GM23338 (cell line): ENCODE measurements around the gene GLI3. TPM values are rescaled to one million over a fixed set of nuclear protein-coding genes. Genes with fewer than 3 reads are reported as not detected.

Source experiments
- ATAC-seq: fragments of 200-7000 bp; cut with Tn5 transposase; 3 replicates; pipeline ENCODE4 v1.9.1; 2020
- DNase-seq: peaks from one replicate; pipeline ENCODE4 v3.0.0-alpha.2; 2015; ENCODE audit warnings: low spot score
- H2AFZ ChIP-seq: fragments of 200-600 bp; sonication (generic); 2 replicates; pipeline ENCODE4 v1.8.0; 2016; ENCODE audit warnings: antibody characterized with exemption, mild to moderate bottlenecking, moderate library complexity
- H3F3A ChIP-seq: fragments of 200-600 bp; sonication (generic); replicated peaks from 2 replicates; pipeline ENCODE4 v1.8.0; 2017; ENCODE audit warnings: antibody characterized with exemption, mixed run types, low read depth
- H3K27ac ChIP-seq: fragments of 200-600 bp; sonication (generic); 2 replicates; pipeline ENCODE4 v1.6.1; 2016; ENCODE audit warnings: low read depth
- H3K27me3 ChIP-seq: fragments of 200-600 bp; sonication (generic); 2 replicates; pipeline ENCODE4 v1.8.0; 2016; ENCODE audit warnings: mild to moderate bottlenecking, mixed run types, moderate library complexity; ENCODE audit not compliant: insufficient read depth
- H3K36me3 ChIP-seq: fragments of 200-600 bp; sonication (generic); 2 replicates; pipeline ENCODE4 v1.8.0; 2016; ENCODE audit warnings: mild to moderate bottlenecking; ENCODE audit not compliant: insufficient read depth
- H3K4me1 ChIP-seq: fragments of 200-600 bp; sonication (generic); 2 replicates; pipeline ENCODE4 v1.8.0; 2016; ENCODE audit warnings: mild to moderate bottlenecking, moderate library complexity; ENCODE audit not compliant: insufficient read depth
- H3K4me2 ChIP-seq: fragments of 200-600 bp; sonication (generic); 2 replicates; pipeline ENCODE4 v1.7.1; 2017; ENCODE audit warnings: mixed run types
- H3K4me3 ChIP-seq: fragments of 200-600 bp; sonication (generic); 2 replicates; pipeline ENCODE4 v1.6.1; 2016; ENCODE audit warnings: mixed run types
- H3K79me2 ChIP-seq: fragments of 200-600 bp; sonication (generic); replicated peaks from 2 replicates; pipeline ENCODE4 v1.8.0; 2017; ENCODE audit warnings: mild to moderate bottlenecking; ENCODE audit not compliant: insufficient read depth
- H3K9me2 ChIP-seq: fragments of 200-600 bp; sonication (generic); 2 replicates; pipeline ENCODE4 v1.8.0; 2017; ENCODE audit not compliant: insufficient read depth
- H4K20me1 ChIP-seq: fragments of 200-600 bp; sonication (generic); replicated peaks from 2 replicates; pipeline ENCODE4 v1.8.0; 2017; ENCODE audit warnings: mild to moderate bottlenecking; ENCODE audit not compliant: insufficient read depth
- H3K27ac Mint-ChIP-seq: 2 replicates; pipeline ENCODE4 v1.8.0; 2020; ENCODE audit warnings: inconsistent platforms, mild to moderate bottlenecking, moderate library complexity, mixed read lengths
- H3K27me3 Mint-ChIP-seq: 3 replicates; pipeline ENCODE4 v1.8.0; 2022; ENCODE audit warnings: low read depth, mild to moderate bottlenecking, moderate library complexity, mixed read lengths, inconsistent platforms; ENCODE audit not compliant: insufficient read depth, poor library complexity
- H3K36me3 Mint-ChIP-seq: 3 replicates; pipeline ENCODE4 v1.8.0; 2021; ENCODE audit warnings: low read depth, mild to moderate bottlenecking, inconsistent platforms, moderate library complexity, mixed read lengths
- H3K4me1 Mint-ChIP-seq: 3 replicates; pipeline ENCODE4 v1.8.0; 2020; ENCODE audit warnings: mild to moderate bottlenecking, inconsistent platforms, mixed read lengths
- H3K4me3 Mint-ChIP-seq: 3 replicates; pipeline ENCODE4 v1.8.0; 2021; ENCODE audit warnings: moderate library complexity, mild to moderate bottlenecking, inconsistent platforms, mixed read lengths
- H3K9me3 Mint-ChIP-seq: 3 replicates; pipeline ENCODE4 v1.8.0; 2020; ENCODE audit warnings: moderate library complexity, mild to moderate bottlenecking, inconsistent platforms, mixed read lengths
- CREB1 ChIP-seq: fragments of 250-450 bp; sonication (Bioruptor Pico); IDR thresholded peaks from 2 replicates; pipeline ENCODE4 v1.5.0; 2020; ENCODE audit warnings: low read depth, mild to moderate bottlenecking, moderate library complexity
- ETS1 ChIP-seq: IDR thresholded peaks from 2 replicates; pipeline ENCODE4 v1.6.1; 2016; ENCODE audit warnings: antibody characterized with exemption
- EZH2 ChIP-seq: fragments of 200-600 bp; sonication (generic); IDR thresholded peaks from one replicate; pipeline ENCODE4 v1.8.0; 2017; ENCODE audit warnings: antibody characterized with exemption, mild to moderate bottlenecking, low read depth; ENCODE audit not compliant: unreplicated experiment
- EZH2phosphoT487 ChIP-seq: fragments of 200-600 bp; sonication (generic); IDR thresholded peaks from one replicate; pipeline ENCODE4 v1.8.1; 2018; ENCODE audit warnings: antibody characterized with exemption; ENCODE audit not compliant: unreplicated experiment
- JUNB ChIP-seq: IDR thresholded peaks from one replicate; pipeline ENCODE4 v1.6.1; 2016; ENCODE audit warnings: antibody characterized with exemption; ENCODE audit not compliant: unreplicated experiment
- POLR2AphosphoS5 ChIP-seq: IDR thresholded peaks from 2 replicates; pipeline ENCODE4 v1.6.1; 2016; ENCODE audit warnings: antibody characterized with exemption, low read depth
- REST ChIP-seq: IDR thresholded peaks from one replicate; pipeline ENCODE4 v1.6.1; 2018; ENCODE audit warnings: antibody characterized with exemption; ENCODE audit not compliant: unreplicated experiment
- ZNF114 ChIP-seq: fragments of 250-450 bp; sonication (Bioruptor Pico); IDR thresholded peaks from 2 replicates; pipeline ENCODE4 v1.5.0; 2020; ENCODE audit warnings: mild to moderate bottlenecking, moderate library complexity
- ZNF331 ChIP-seq: fragments of 250-450 bp; sonication (Bioruptor Pico); IDR thresholded peaks from 2 replicates; pipeline ENCODE4 v1.5.0; 2020; ENCODE audit warnings: low read depth, mild to moderate bottlenecking, moderate library complexity
- ZNF462 ChIP-seq: fragments of 250-450 bp; sonication (Bioruptor Pico); IDR thresholded peaks from 2 replicates; pipeline ENCODE4 v1.5.0; 2020; ENCODE audit warnings: mild to moderate bottlenecking, moderate library complexity
- polyA plus RNA-seq: library from polyadenylated mRNA; unstranded; fragments of >200 nt; fragmentation: Nextera tagmentation; extraction: Ambion mirVana; gene quantifications from 2 replicates; pipeline ENCODE4 v1.2.1, GENCODE V29; 2016
- total RNA-seq: library from RNA; depleted of rRNA; stranded (reverse); fragments of >200 nt; shearing (Covaris generic); gene quantifications from 2 replicates; pipeline ENCODE4 v1.2.3, GENCODE V29; 2014

Gene GLI3
- total and polyA plus RNA-seq, 2 experiments from 2014 or later, result 16.1 to 17.9 TPM

- no peak for TF ChIP-seq ZNF331 (CRISPR knock-in tag)
- no peak for TF ChIP-seq ETS1
- TF ChIP-seq EZH2phosphoT487, result no peak
- TF ChIP-seq POLR2AphosphoS5, result no peak
- TF ChIP-seq REST, result no peak
- TF ChIP-seq JUNB, result no peak
- no peak for TF ChIP-seq EZH2
Measured at GRCh38 chr7:42002654-42003053, 234.4 kb downstream of the GLI3 start (continued).

DNA sequence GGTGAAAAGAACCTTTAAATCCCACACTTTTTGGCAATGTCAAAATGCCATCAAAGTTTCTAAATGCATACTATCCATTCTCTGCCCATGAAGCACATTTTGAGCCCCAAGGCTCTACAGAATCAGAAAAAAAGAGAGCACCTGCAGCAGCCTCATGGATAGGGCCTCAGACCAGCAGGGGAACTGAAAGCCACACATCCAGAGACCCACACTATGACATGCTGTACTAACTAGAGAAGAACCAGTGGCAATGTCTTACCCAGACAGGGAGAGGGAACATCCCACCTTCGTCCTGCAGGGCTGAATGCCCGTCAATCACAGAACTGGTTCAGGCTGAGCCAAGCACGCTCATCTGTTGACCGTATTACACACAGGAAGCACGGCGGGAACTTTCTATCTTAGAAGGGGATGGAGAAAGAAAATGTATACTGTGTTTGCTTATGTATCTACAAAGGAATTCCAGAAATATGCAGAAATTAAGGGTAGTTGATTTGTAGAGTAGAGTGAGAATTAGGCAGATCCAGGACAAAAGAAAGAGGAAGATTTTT lies 237.2 kb downstream of the GLI3 start:
- no peaks in the 10 kb centered on the region for H3K79me2 ChIP-seq
- no peaks in the 10 kb centered on the region for H3K27me3 ChIP-seq
- H2AFZ ChIP-seq, result no peak overlapping the region
- no peaks in the 10 kb centered on the region for H3K36me3 Mint-ChIP-seq
- no peak overlapping the region for H3K4me2 ChIP-seq
- ATAC-seq (no peak), DNase-seq (no peak)
- H3K9me3 Mint-ChIP-seq, result no peaks in the 10 kb centered on the region; the same call in 2 of the 3 replicates
- no peak overlapping the region for H3K4me3 ChIP-seq
- no peaks in the 10 kb centered on the region; the same call in 1 of the 2 replicates for H3K4me1 ChIP-seq
- H3K9me2 ChIP-seq, result no peaks in the 10 kb centered on the region
- no peaks in the 10 kb centered on the region for H3F3A ChIP-seq
- no peak overlapping the region for H3K27ac ChIP-seq
- no peaks in the 10 kb centered on the region for H3K36me3 ChIP-seq
- H3K4me1 Mint-ChIP-seq, result peaks cover 4% of the 10 kb centered on the region
- no peaks in the 10 kb centered on the region for H3K27me3 Mint-ChIP-seq
- no peak overlapping the region for H3K4me3 Mint-ChIP-seq
- no peaks in the 10 kb centered on the region for H4K20me1 ChIP-seq
- H3K27ac Mint-ChIP-seq, result no peak overlapping the region
- no peak for TF ChIP-seq ZNF462 (CRISPR knock-in tag)
- no peak for TF ChIP-seq EZH2phosphoT487
- no peak for TF ChIP-seq CREB1 (CRISPR knock-in tag)
- TF ChIP-seq JUNB, result no peak
- no peak for TF ChIP-seq REST
- no peak for TF ChIP-seq ZNF114 (CRISPR knock-in tag)
- TF ChIP-seq EZH2, result no peak
- TF ChIP-seq ZNF331 (CRISPR knock-in tag), result no peak
